ENCODE results near the gene IL1RL2. TPM values are rescaled to one million over a fixed set of nuclear protein-coding genes. Genes with fewer than 3 reads are reported as not detected.

IL1RL2 gene
- total and polyA plus RNA-seq, 2 of the 4 experiments (the other 2 are of a cell fraction), result 0.09 to 0.36 TPM

- H3K4me2 ChIP-seq (ENCODE audit: low read depth, low read length), result no peak overlapping the region
- in situ Hi-C loops (cut with MboI; ENCODE audit: low sequenced_read_pairs), result no loop called here
- peaks cover 4% of the 10 kb centered on the region; the same call in 1 of the 2 replicates for H3K9me1 ChIP-seq (ENCODE audit: insufficient read depth, low read length)
- intact Hi-C loops (cut with micrococcal nuclease), result no loop called here
- no peak overlapping the region for H3K56ac ChIP-seq (ENCODE audit: extremely low read depth, insufficient read depth, low read length)
- BruUV-seq (replicated peaks), result no TSS peak
- peaks cover 15% of the 10 kb centered on the region for H3K4me1 ChIP-seq (ENCODE audit: control insufficient read depth, insufficient read depth, low read length)
- no peak overlapping the region for H2BK15ac ChIP-seq (ENCODE audit: low read depth, low read length)
- H3K4me3 ChIP-seq (ENCODE audit: insufficient read depth, low read depth, low read length), result no peak overlapping the region
- TF ChIP-seq CHD1 (IDR thresholded peaks at IDR 0.05; ENCODE audit: low read depth, low read length) (no peak), USF2 (IDR thresholded peaks at IDR 0.05; ENCODE audit: low read depth, low read length) (no peak), POLR2A (IDR thresholded peaks at IDR 0.05; ENCODE audit: low read depth, low read length) (no peak), MXI1 (IDR thresholded peaks at IDR 0.05; ENCODE audit: borderline replicate concordance, low read depth, low read length) (no peak), CTCF (conservative IDR thresholded peaks at IDR 0.05; ENCODE audit: low read depth, low read length) (no peak), CEBPB (IDR thresholded peaks at IDR 0.05; ENCODE audit: low read depth, low read length) (no peak), MAFK (IDR thresholded peaks at IDR 0.05; ENCODE audit: low read depth, low read length) (no peak), RCOR1 (IDR thresholded peaks at IDR 0.05; ENCODE audit: insufficient replicate concordance, low read length) (no peak), NFE2L2 (IDR thresholded peaks at IDR 0.05; ENCODE audit: low read depth, low read length) (no peak), RFX5 (IDR thresholded peaks at IDR 0.05; ENCODE audit: low read depth, low read length) (no peak), SMC3 (IDR thresholded peaks at IDR 0.05; ENCODE audit: low read depth, low read length) (no peak), ELK1 (IDR thresholded peaks at IDR 0.05; ENCODE audit: borderline replicate concordance, low read depth, low read length) (no peak), FOS (IDR thresholded peaks at IDR 0.05; ENCODE audit: low read depth, low read length) (no peak), RAD21 (IDR thresholded peaks at IDR 0.05; ENCODE audit: low read length) (no peak)
- H3K27ac ChIP-seq (ENCODE audit: insufficient read depth, low read length), result no peak overlapping the region
- H4K20me1 ChIP-seq (ENCODE audit: insufficient read depth, low read length), result no peaks in the 10 kb centered on the region
- no peak overlapping the region for H3K4ac ChIP-seq (ENCODE audit: low read depth, low read length)
- H4K8ac ChIP-seq (ENCODE audit: low read depth in 2 of 2, low read length in 2 of 2), result no peak overlapping the region
- no peak overlapping the region for H4K5ac ChIP-seq (ENCODE audit: low read depth, low read length)
- no peak overlapping the region for H3K14ac ChIP-seq (replicated peaks; ENCODE audit: low read depth, low read length)
- POLR2A ChIA-PET (ENCODE audit: unreplicated experiment), result no interaction called here
- H3K9ac ChIP-seq (ENCODE audit: low read depth, low read length), result no peak overlapping the region
- CTCF ChIA-PET, result interaction anchor here (1.6 kb wide), 1 partner anchor 81 kb away, joined by 6 read pairs; no protein-coding TSS in a partner anchor
- DNase-seq, result no peak
- no peak overlapping the region for H2AK9ac ChIP-seq (replicated peaks; ENCODE audit: low read depth, low read length, poor library complexity)
- H3K79me1 ChIP-seq (ENCODE audit: low read depth in 1 of 2, low read length in 2 of 2), result peaks cover 4 to 17% of the 10 kb centered on the region in 2 experiments
- no peak overlapping the region for H2BK20ac ChIP-seq (ENCODE audit: low read depth, low read length)
- no peak overlapping the region for H2BK5ac ChIP-seq (ENCODE audit: low read depth, low read length, poor library complexity, severe bottlenecking)
- dilution Hi-C loops (cut with HindIII; ENCODE audit: low sequenced_read_pairs, unreplicated experiment), result loop anchor here (25.0 kb wide), 1 partner anchor 147 kb away; no protein-coding TSS in a partner anchor
- ATAC-seq (ENCODE audit: low read depth), result no peak
- H3K27me3 ChIP-seq (ENCODE audit: control insufficient read depth, insufficient read depth, low read length), result no peaks in the 10 kb centered on the region
- WGBS, 2 experiments (ENCODE audit: extremely low coverage in 2 of 2, insufficient read length in 1 of 2), result no CpG with 5 or more reads among the region's 1 CpG
- H3K36me3 ChIP-seq (ENCODE audit: control insufficient read depth, insufficient read depth, low read length), result peaks cover 47% of the 10 kb centered on the region
- H3K18ac ChIP-seq (ENCODE audit: low read depth, low read length), result no peak overlapping the region
- no peak overlapping the region for H3K23ac ChIP-seq (ENCODE audit: low read depth, low read length)
- no peak overlapping the region for H2AFZ ChIP-seq (replicated peaks; ENCODE audit: low read length, poor library complexity)
- no peak overlapping the region for H4K91ac ChIP-seq (ENCODE audit: insufficient read depth, low read depth, low read length)
- H3K9me3 ChIP-seq (ENCODE audit: control insufficient read depth, insufficient read depth, low read length), result peaks cover 2% of the 10 kb centered on the region; the same call in 1 of the 2 replicates
- no peak overlapping the region for H2BK120ac ChIP-seq (ENCODE audit: low read depth, low read length)
- H2AK5ac ChIP-seq (ENCODE audit: low read depth, low read length), result no peak overlapping the region
Observed at GRCh38 chr2:102159295-102159694, 27.5 kb upstream of the IL1RL2 start.

Data from IMR-90 (cell line).